Endothelial cell of umbilical vein (primary cell): ENCODE measurements around the gene PLEKHG1.

Experiments used
- EZH2 ChIP-seq: IDR thresholded peaks from 2 replicates; pipeline ENCODE4 v1.6.1; 2012; ENCODE audit warnings: borderline replicate concordance, low read depth, mild to moderate bottlenecking, moderate library complexity, low read length, inconsistent platforms; ENCODE audit not compliant: severe bottlenecking
- FOS ChIP-seq: IDR thresholded peaks from 2 replicates; pipeline ENCODE4 v1.6.1; 2011; ENCODE audit warnings: mild to moderate bottlenecking, low read length, moderate library complexity, borderline replicate concordance; ENCODE audit not compliant: insufficient read depth
- JUN ChIP-seq: IDR thresholded peaks from 2 replicates; pipeline ENCODE4 v1.6.1; 2011; ENCODE audit warnings: borderline replicate concordance, low read depth; ENCODE audit not compliant: insufficient read length, insufficient read depth
- MYC ChIP-seq: IDR thresholded peaks from one replicate; pipeline ENCODE4 v1.6.1; 2011; ENCODE audit warnings: mild to moderate bottlenecking, low read depth, low read length
- POLR2A ChIP-seq: IDR thresholded peaks from 2 replicates; pipeline ENCODE4 v1.6.1; 2012; ENCODE audit warnings: low read depth, mild to moderate bottlenecking, control low read depth, low read length
- POLR2AphosphoS5 ChIP-seq: IDR thresholded peaks from 2 replicates; pipeline ENCODE4 v1.6.1; 2012; ENCODE audit warnings: low read depth, mild to moderate bottlenecking, control low read depth, low read length, moderate library complexity; ENCODE audit not compliant: insufficient read depth
- TF ChIP-seq, protein P1 (sequence below): IDR thresholded peaks from 2 replicates; pipeline ENCODE4 v1.6.1; 2011; ENCODE audit not compliant: insufficient read depth, insufficient read length
- TF ChIP-seq, protein P2 (sequence below), 2 donors: IDR thresholded peaks; 1 replicate in 1 of 2; 2 replicates in 1 of 2; pipeline ENCODE4 v1.5.1; 2011; ENCODE audit warnings: low read length in 2 of 2, mild to moderate bottlenecking in 2 of 2, moderate library complexity in 2 of 2, control low read depth in 1 of 2, inconsistent platforms in 1 of 2, low read depth in 1 of 2; ENCODE audit not compliant: insufficient read depth in 1 of 2; ENCODE audit errors: extremely low read depth in 1 of 2

DNA sequence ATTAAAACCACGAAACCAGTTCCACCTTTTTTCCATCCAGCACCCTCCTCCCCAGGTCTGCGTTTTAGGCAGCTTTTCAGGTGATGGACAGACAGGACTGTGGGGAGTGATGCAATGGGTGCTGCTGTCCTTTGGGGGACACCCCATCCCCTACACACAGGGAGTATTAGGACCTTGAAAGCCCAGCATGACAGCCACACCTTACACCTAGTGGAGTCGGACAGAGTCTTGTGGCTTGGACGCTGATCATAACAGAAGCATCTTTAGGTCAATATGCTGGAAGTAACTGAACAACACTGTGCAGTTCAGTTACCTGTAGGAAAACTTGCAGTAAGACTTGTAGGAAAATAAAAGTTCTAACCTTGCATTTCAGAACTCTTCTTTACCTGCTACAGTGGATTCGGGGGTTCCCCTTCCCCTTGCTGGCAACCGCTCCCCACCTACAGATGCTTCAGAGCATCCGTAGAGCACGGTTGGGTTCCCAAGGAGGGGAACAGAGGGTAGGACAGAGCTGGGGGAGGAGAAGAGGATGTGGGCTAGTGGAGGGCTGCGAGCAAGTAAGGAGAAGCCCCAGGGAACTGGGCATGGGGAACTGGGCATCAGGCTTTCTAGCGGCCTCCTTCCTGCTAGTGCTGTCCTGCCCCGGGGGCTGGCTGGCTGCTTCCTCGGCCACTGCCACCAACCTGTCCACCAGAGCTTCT is 31.7 kb downstream of the PLEKHG1 start:
- TF ChIP-seq, protein P1, sequence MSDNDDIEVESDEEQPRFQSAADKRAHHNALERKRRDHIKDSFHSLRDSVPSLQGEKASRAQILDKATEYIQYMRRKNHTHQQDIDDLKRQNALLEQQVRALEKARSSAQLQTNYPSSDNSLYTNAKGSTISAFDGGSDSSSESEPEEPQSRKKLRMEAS, result no peak
- TF ChIP-seq, protein P2, sequence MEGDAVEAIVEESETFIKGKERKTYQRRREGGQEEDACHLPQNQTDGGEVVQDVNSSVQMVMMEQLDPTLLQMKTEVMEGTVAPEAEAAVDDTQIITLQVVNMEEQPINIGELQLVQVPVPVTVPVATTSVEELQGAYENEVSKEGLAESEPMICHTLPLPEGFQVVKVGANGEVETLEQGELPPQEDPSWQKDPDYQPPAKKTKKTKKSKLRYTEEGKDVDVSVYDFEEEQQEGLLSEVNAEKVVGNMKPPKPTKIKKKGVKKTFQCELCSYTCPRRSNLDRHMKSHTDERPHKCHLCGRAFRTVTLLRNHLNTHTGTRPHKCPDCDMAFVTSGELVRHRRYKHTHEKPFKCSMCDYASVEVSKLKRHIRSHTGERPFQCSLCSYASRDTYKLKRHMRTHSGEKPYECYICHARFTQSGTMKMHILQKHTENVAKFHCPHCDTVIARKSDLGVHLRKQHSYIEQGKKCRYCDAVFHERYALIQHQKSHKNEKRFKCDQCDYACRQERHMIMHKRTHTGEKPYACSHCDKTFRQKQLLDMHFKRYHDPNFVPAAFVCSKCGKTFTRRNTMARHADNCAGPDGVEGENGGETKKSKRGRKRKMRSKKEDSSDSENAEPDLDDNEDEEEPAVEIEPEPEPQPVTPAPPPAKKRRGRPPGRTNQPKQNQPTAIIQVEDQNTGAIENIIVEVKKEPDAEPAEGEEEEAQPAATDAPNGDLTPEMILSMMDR (IDR thresholded peaks at IDR 0.05; ENCODE audit: extremely low read depth in 1 of 2, insufficient read depth in 1 of 2, low read depth in 1 of 2, low read length in 2 of 2), result no peak
- TF ChIP-seq EZH2, result no peak
- no peak for TF ChIP-seq POLR2A
- no peak for TF ChIP-seq MYC
- no peak for TF ChIP-seq JUN
- TF ChIP-seq POLR2AphosphoS5, result no peak
- TF ChIP-seq FOS, result no peak
